ENCODE measurements around the gene RAVER2.

DNA sequence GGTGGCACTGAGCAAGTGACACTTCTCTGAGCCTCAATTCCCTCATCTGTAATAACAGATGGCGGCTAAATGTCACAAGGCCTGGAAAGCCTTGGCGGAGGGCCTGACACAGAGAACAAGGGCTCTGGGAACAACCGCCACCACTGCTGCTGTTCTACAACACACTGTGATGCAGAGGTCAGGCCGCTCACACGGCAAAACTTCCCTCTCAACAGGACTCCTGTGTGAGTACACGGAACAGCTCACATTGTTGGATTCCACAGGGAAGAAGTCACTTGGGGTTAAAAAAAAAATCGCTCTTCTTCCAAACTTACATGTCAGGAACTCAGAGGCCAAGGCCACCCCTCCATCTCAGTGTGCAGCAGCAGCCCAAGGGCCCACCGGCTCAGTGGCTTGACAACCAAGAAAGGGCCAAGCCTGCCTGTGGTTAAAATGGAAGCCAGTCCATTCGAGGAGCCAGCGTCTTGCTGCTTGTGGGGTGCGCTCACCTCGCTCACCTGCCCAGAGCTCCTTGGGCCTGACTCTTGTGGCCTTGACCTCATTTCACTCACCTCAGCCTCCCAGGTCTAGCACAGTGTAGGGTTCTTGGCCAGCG, 101.1 kb downstream of the RAVER2 start:
- TF ChIP-seq, protein P1, sequence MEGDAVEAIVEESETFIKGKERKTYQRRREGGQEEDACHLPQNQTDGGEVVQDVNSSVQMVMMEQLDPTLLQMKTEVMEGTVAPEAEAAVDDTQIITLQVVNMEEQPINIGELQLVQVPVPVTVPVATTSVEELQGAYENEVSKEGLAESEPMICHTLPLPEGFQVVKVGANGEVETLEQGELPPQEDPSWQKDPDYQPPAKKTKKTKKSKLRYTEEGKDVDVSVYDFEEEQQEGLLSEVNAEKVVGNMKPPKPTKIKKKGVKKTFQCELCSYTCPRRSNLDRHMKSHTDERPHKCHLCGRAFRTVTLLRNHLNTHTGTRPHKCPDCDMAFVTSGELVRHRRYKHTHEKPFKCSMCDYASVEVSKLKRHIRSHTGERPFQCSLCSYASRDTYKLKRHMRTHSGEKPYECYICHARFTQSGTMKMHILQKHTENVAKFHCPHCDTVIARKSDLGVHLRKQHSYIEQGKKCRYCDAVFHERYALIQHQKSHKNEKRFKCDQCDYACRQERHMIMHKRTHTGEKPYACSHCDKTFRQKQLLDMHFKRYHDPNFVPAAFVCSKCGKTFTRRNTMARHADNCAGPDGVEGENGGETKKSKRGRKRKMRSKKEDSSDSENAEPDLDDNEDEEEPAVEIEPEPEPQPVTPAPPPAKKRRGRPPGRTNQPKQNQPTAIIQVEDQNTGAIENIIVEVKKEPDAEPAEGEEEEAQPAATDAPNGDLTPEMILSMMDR (IDR thresholded peaks at IDR 0.05 in 2 of 3, conservative IDR thresholded peaks at IDR 0.05 in 1 of 3; ENCODE audit: control insufficient read depth in 2 of 3, extremely low read depth in 1 of 3, insufficient read depth in 1 of 3, low read depth in 3 of 3, low read length in 3 of 3): no peak
- no peak for TF ChIP-seq ZNF622 (IDR thresholded peaks at IDR 0.05)
- no peak for TF ChIP-seq CREB1 (IDR thresholded peaks at IDR 0.05; ENCODE audit: low read depth)
- TF ChIP-seq HDAC6 (IDR thresholded peaks at IDR 0.05; ENCODE audit: unreplicated experiment): no peak
- TF ChIP-seq POLR2AphosphoS5 (IDR thresholded peaks at IDR 0.05; ENCODE audit: low read length): no peak
- TF ChIP-seq TCF7 (IDR thresholded peaks at IDR 0.05; ENCODE audit: borderline replicate concordance): no peak
- TF ChIP-seq, protein P2, sequence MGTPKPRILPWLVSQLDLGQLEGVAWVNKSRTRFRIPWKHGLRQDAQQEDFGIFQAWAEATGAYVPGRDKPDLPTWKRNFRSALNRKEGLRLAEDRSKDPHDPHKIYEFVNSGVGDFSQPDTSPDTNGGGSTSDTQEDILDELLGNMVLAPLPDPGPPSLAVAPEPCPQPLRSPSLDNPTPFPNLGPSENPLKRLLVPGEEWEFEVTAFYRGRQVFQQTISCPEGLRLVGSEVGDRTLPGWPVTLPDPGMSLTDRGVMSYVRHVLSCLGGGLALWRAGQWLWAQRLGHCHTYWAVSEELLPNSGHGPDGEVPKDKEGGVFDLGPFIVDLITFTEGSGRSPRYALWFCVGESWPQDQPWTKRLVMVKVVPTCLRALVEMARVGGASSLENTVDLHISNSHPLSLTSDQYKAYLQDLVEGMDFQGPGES (IDR thresholded peaks at IDR 0.05): no peak
- no peak for TF ChIP-seq SP1 (IDR thresholded peaks at IDR 0.05; ENCODE audit: low read depth, low read length)
- no peak for TF ChIP-seq LARP7 (IDR thresholded peaks at IDR 0.05)
- TF ChIP-seq POLR2A (IDR thresholded peaks at IDR 0.05; ENCODE audit: low read depth, low read length): no peak

Data from GM12878 (cell line).